Brain pericyte (primary cell): ENCODE data around the gene TEX26.
"Not testable (repeated sequence)": the region's sequence is repeated elsewhere in the genome, so short reads cannot be mapped to it uniquely, and the experiment has no call there.

Experiments
- DNase-seq: peaks from one replicate; pipeline ENCODE4 v3.0.0-alpha.2; 2012; ENCODE audit warnings: low read depth, low spot score

TEX26 gene

GRCh38 chr13:30918662-30919405 is 13.6 kb upstream of the TEX26 start:
- no peak for DNase-seq

- DNase-seq = no peak
Observed at GRCh38 chr13:30920162-30920909, 12.1 kb upstream of the TEX26 start.

- no peak for DNase-seq
Observed at GRCh38 chr13:30923418-30923817, 9.0 kb upstream of the TEX26 start.

- DNase-seq = no peak
Observed at GRCh38 chr13:30924721-30925120, 7.7 kb upstream of the TEX26 start.

- no peak for DNase-seq
Observed at GRCh38 chr13:30925429-30925828, 7.0 kb upstream of the TEX26 start.

- DNase-seq = no peak
Observed at GRCh38 chr13:30926781-30927180, 5.7 kb upstream of the TEX26 start.

GRCh38 chr13:30927188-30927587 is 5.3 kb upstream of the TEX26 start:
- not testable (repeated sequence) for DNase-seq

- DNase-seq = no peak
Observed at GRCh38 chr13:30927595-30927994, 4.9 kb upstream of the TEX26 start.

- DNase-seq = no peak
Observed at GRCh38 chr13:30928978-30929377, 3.5 kb upstream of the TEX26 start.

- no peak for DNase-seq
Observed at GRCh38 chr13:30933354-30933670, 856 bp downstream of the TEX26 start.

GRCh38 chr13:30934381-30934780 is 1.9 kb downstream of the TEX26 start:
- DNase-seq = no peak

GRCh38 chr13:30934803-30935202 is 2.3 kb downstream of the TEX26 start:
- no peak for DNase-seq

- DNase-seq = no peak
Observed at GRCh38 chr13:30936971-30937370, 4.5 kb downstream of the TEX26 start.

GRCh38 chr13:30943881-30944280 is 11.4 kb downstream of the TEX26 start:
- DNase-seq = no peak

GRCh38 chr13:30957258-30957943 is 24.9 kb downstream of the TEX26 start:
- DNase-seq = no peak

- no peak for DNase-seq
Observed at GRCh38 chr13:30959678-30960077, 27.2 kb downstream of the TEX26 start.

- DNase-seq = no peak
Observed at GRCh38 chr13:30963791-30964190, 31.3 kb downstream of the TEX26 start.

GRCh38 chr13:30965380-30965779 is 32.9 kb downstream of the TEX26 start:
- no peak for DNase-seq

GRCh38 chr13:30966101-30966500 is 33.6 kb downstream of the TEX26 start:
- no peak for DNase-seq

- no peak for DNase-seq
Observed at GRCh38 chr13:30968846-30969245, 36.4 kb downstream of the TEX26 start.

- DNase-seq = no peak
Observed at GRCh38 chr13:30971575-30971974, 39.1 kb downstream of the TEX26 start.

GRCh38 chr13:30972888-30973377 is 40.5 kb downstream of the TEX26 start:
- no peak for DNase-seq

- no peak for DNase-seq
Observed at GRCh38 chr13:30974350-30974749, 41.9 kb downstream of the TEX26 start.
